HG02973 (cell line): Measurements from ENCODE around the gene SFSWAP.
A peak's percentile ranks its signal among the peaks of the same experiment; 100 is the strongest.
"Not testable (repeated sequence)": the region's sequence is repeated elsewhere in the genome, so short reads cannot be mapped to it uniquely, and the experiment has no call there.

Source experiments
- ATAC-seq: cut with Tn5 transposase; IDR thresholded peaks from one replicate; pipeline ENCODE4 v1.9.1; 2021; ENCODE audit warnings: moderate library complexity; ENCODE audit not compliant: unreplicated experiment

Gene SFSWAP

GRCh38 chr12:131710464-131711457 is at the start of gene SFSWAP:
Gene SFSWAP, plus strand, starts transcription at chr12:131711090. Its CDS starts 140 bp downstream, at chr12:131711230.
- peak; percentile 80 for ATAC-seq

GRCh38 chr12:131661170-131661985 is 49.5 kb upstream of the SFSWAP start:
- ATAC-seq, result not testable (repeated sequence)

GRCh38 chr12:131661986-131662288 is 49.0 kb upstream of the SFSWAP start:
- not testable (repeated sequence) for ATAC-seq

GRCh38 chr12:131662346-131662745 is 48.5 kb upstream of the SFSWAP start:
- not testable (repeated sequence) for ATAC-seq

- not testable (repeated sequence) for ATAC-seq
Measured at GRCh38 chr12:131665666-131666065, 45.2 kb upstream of the SFSWAP start.

GRCh38 chr12:131666486-131666885 is 44.4 kb upstream of the SFSWAP start:
- ATAC-seq, result not testable (repeated sequence)

GRCh38 chr12:131666978-131667601 is 43.8 kb upstream of the SFSWAP start:
- not testable (repeated sequence) for ATAC-seq

GRCh38 chr12:131671276-131671675 is 39.6 kb upstream of the SFSWAP start:
- no peak for ATAC-seq

- ATAC-seq, result no peak
Measured at GRCh38 chr12:131671871-131672270, 39.0 kb upstream of the SFSWAP start.

- no peak for ATAC-seq
Measured at GRCh38 chr12:131672311-131672940, 38.5 kb upstream of the SFSWAP start.

GRCh38 chr12:131672941-131673887 is 37.7 kb upstream of the SFSWAP start:
- no peak for ATAC-seq

GRCh38 chr12:131673888-131674257 is 37.0 kb upstream of the SFSWAP start:
- no peak for ATAC-seq

GRCh38 chr12:131674373-131674772 is 36.5 kb upstream of the SFSWAP start:
- no peak for ATAC-seq

GRCh38 chr12:131675126-131676080 is 35.5 kb upstream of the SFSWAP start:
- no peak for ATAC-seq

- ATAC-seq, result no peak
Measured at GRCh38 chr12:131676544-131676943, 34.3 kb upstream of the SFSWAP start.

GRCh38 chr12:131677067-131677466 is 33.8 kb upstream of the SFSWAP start:
- ATAC-seq, result not testable (repeated sequence)

- ATAC-seq, result no peak
Measured at GRCh38 chr12:131677699-131678098, 33.2 kb upstream of the SFSWAP start.

- not testable (repeated sequence) for ATAC-seq
Measured at GRCh38 chr12:131678389-131679181, 32.3 kb upstream of the SFSWAP start.
